B cell (primary cell): Measurements from ENCODE around the gene ZNF683. TPM values are rescaled to one million over a fixed set of nuclear protein-coding genes. Genes with fewer than 3 reads are reported as not detected.

Source experiments
- ATAC-seq: fragments of 200-7000 bp; cut with Tn5 transposase; one replicate; pipeline ENCODE4 v1.10.0; 2021; ENCODE audit warnings: low read depth, mild to moderate bottlenecking, moderate number of reproducible peaks, moderate library complexity
- CTCF ChIA-PET: fragments of 350-600 bp; sonication (Branson Sonifier 250); formaldehyde crosslinking; loops from one replicate; lab custom pipeline; 2021; ENCODE audit warnings: antibody characterized with exemption, inconsistent platforms; lab: Charles Lee
- POLR2A ChIA-PET: fragments of 350-600 bp; sonication (Branson Sonifier 250); formaldehyde crosslinking; loops from one replicate; lab custom pipeline; 2021; ENCODE audit warnings: antibody characterized with exemption; lab: Charles Lee
- DNase-seq: peaks from one replicate; pipeline ENCODE4 v3.0.0; 2013
- H2AFZ ChIP-seq: 2 replicates; pipeline ENCODE4 v1.6.1; 2012; ENCODE audit warnings: mild to moderate bottlenecking, low read depth, low read length; ENCODE audit not compliant: insufficient read depth, poor library complexity, severe bottlenecking
- H3K27ac ChIP-seq, 2 donors: 1 replicate in 1 of 2; 2 replicates in 1 of 2; pipeline ENCODE4 v1.5.1; 2012 to 2013; ENCODE audit warnings: low read length in 2 of 2, mild to moderate bottlenecking in 2 of 2, moderate library complexity in 1 of 2
- H3K27me3 ChIP-seq, 4 experiments: fragments of 200-600 bp in 1 of 4; sonication (generic) in 1 of 4; replicated peaks in 1 of 4; 1 replicate in 2 of 4; 2 replicates in 2 of 4; pipeline versions ENCODE4 v1.6.1 to v1.7.0; 2013 to 2016; ENCODE audit warnings: low read length in 3 of 4, mild to moderate bottlenecking in 2 of 4, mixed read lengths in 1 of 4, moderate library complexity in 1 of 4; ENCODE audit not compliant: insufficient read depth in 4 of 4, control insufficient read depth in 3 of 4; ENCODE audit errors: control extremely low read depth in 1 of 4
- H3K36me3 ChIP-seq, 2 experiments: replicated peaks in 1 of 2; 1 replicate in 1 of 2; 2 replicates in 1 of 2; pipeline versions ENCODE4 v1.6.1 to v1.7.1; 2013; ENCODE audit warnings: low read length in 1 of 2; ENCODE audit not compliant: insufficient read depth in 2 of 2, control insufficient read depth in 1 of 2; ENCODE audit errors: control extremely low read depth in 1 of 2, extremely low read depth in 1 of 2
- H3K4me1 ChIP-seq, 2 donors: fragments of 200-600 bp in 1 of 2; sonication (generic) in 1 of 2; 1 replicate in 1 of 2; 2 replicates in 1 of 2; pipeline versions ENCODE4 v1.5.1 to v1.6.1; 2013 to 2017; ENCODE audit warnings: low read length in 2 of 2; ENCODE audit not compliant: control insufficient read depth in 2 of 2, insufficient read depth in 2 of 2
- H3K4me2 ChIP-seq: replicated peaks from 2 replicates; pipeline ENCODE3; 2012; ENCODE audit warnings: mild to moderate bottlenecking, low read depth, low read length; ENCODE audit not compliant: poor library complexity, severe bottlenecking
- H3K4me3 ChIP-seq, 5 experiments: fragments of 200-600 bp in 1 of 5; sonication (generic) in 1 of 5; 1 replicate in 3 of 5; 2 replicates in 2 of 5; pipeline versions ENCODE4 v1.5.1 to v1.7.0; 2011 to 2016; ENCODE audit warnings: low read length in 4 of 5, mild to moderate bottlenecking in 4 of 5, low read depth in 2 of 5, control low read depth in 1 of 5, moderate library complexity in 1 of 5; ENCODE audit not compliant: insufficient read depth in 1 of 5; ENCODE audit errors: control extremely low read depth in 1 of 5, extremely low read depth in 1 of 5
- H3K79me2 ChIP-seq: fragments of 200-600 bp; sonication (generic); one replicate; pipeline ENCODE4 v1.6.0; 2016; ENCODE audit warnings: low read length; ENCODE audit not compliant: control insufficient read depth, insufficient read depth
- H3K9ac ChIP-seq: fragments of 200-600 bp; sonication (generic); 2 replicates; pipeline ENCODE4 v1.6.1; 2017; ENCODE audit warnings: mild to moderate bottlenecking, low read length, moderate library complexity
- H3K9me3 ChIP-seq, 3 donors: one replicate each; pipeline versions ENCODE4 v1.6.1 to v1.7.1; 2013; ENCODE audit warnings: low read length in 2 of 3; ENCODE audit not compliant: control insufficient read depth in 2 of 3, insufficient read depth in 1 of 3; ENCODE audit errors: control extremely low read depth in 1 of 3
- H4K20me1 ChIP-seq: 2 replicates; pipeline ENCODE4 v1.6.0; 2012; ENCODE audit warnings: mild to moderate bottlenecking, low read length; ENCODE audit not compliant: insufficient read depth, control insufficient read depth, poor library complexity, severe bottlenecking
- H3K27ac Mint-ChIP-seq: one replicate; pipeline ENCODE4 v1.8.0; 2021; ENCODE audit warnings: mixed read lengths
- H3K27me3 Mint-ChIP-seq: one replicate; pipeline ENCODE4 v1.8.0; 2021; ENCODE audit warnings: mixed read lengths
- H3K4me1 Mint-ChIP-seq: one replicate; pipeline ENCODE4 v1.8.0; 2021; ENCODE audit warnings: mixed read lengths
- H3K4me3 Mint-ChIP-seq: one replicate; pipeline ENCODE4 v1.8.0; 2021; ENCODE audit warnings: mixed read lengths
- H3K9me3 Mint-ChIP-seq: one replicate; pipeline ENCODE4 v1.8.0; 2022; ENCODE audit warnings: mixed read lengths; ENCODE audit not compliant: insufficient read depth
- EZH2 ChIP-seq: IDR thresholded peaks from 2 replicates; pipeline ENCODE4 v1.6.1; 2012; ENCODE audit warnings: borderline replicate concordance, low read depth, mild to moderate bottlenecking, moderate library complexity, low read length; ENCODE audit not compliant: insufficient read depth, poor library complexity, severe bottlenecking
- WGBS: methylation state at CpG from one replicate; pipeline ENCODE4 v1.1.5; 2013; ENCODE audit warnings: missing lambda C conversion rate; ENCODE audit not compliant: insufficient coverage; 5-methylcytosine and 5-hydroxymethylcytosine counted together
- intact Hi-C: fragments of 100-400 bp; cut with micrococcal nuclease; formaldehyde crosslinking; loops from one replicate; pipeline ENCODE4 v1.10.0; 2022
- polyA plus RNA-seq: library from polyadenylated mRNA; depleted of rRNA; stranded (reverse); fragments of >200 nt; gene quantifications from 2 replicates; pipeline ENCODE4 v1.2.3, GENCODE V29; 2012
- total RNA-seq, 2 donors: library from RNA; stranded (reverse); fragments of 120-200 nt in 1 of 2; gene quantifications; 1 replicate in 1 of 2; 2 replicates in 1 of 2; pipeline versions ENCODE4 v1.2.3 to v1.2.4, GENCODE V29; 2013 to 2022
- TF ChIP-seq, protein P1 (sequence below): fragments of 200-600 bp; IDR thresholded peaks from one replicate; pipeline ENCODE4 v1.8.0; 2022; ENCODE audit warnings: antibody characterized with exemption, mild to moderate bottlenecking

The ZNF683 gene
- total and polyA plus RNA-seq, 2 donors (not counting 1 experiment from before 2014, with no cell fraction given) = 0.45 to 0.67 TPM

DNA sequence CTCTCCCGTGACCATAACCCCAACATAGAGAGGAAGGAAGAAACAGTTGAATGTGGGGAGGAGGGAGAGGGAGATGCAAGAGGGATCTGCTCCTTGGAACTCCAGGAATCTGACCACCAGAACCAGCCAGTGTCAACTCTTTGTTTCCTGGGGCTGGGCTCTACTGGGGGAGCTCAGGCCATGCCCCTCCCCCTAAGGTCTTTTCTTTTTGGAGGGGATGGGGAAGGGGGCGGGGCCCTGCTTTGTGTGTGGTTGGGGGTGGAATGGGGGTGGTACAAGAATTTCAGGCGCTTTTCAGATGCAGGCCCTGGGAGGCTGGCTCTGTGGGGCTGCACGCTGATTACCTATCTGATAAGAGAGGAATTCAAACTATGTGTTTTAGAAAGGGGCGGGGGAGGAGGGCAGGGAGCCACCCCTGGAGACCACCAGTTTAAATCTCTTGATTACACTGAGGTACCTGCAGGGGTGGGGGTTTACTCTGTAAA is 46.4 kb upstream of the ZNF683 start:
- no peak overlapping the region for H3K4me3 ChIP-seq
- H3K36me3 ChIP-seq = no peaks in the 10 kb centered on the region
- peaks cover 0 to 7% (median 6%) of the 10 kb centered on the region in 4 experiments for H3K27me3 ChIP-seq
- intact Hi-C loops = no loop called here
- no peak overlapping the region for H3K4me3 Mint-ChIP-seq
- H3K9me3 Mint-ChIP-seq = no peaks in the 10 kb centered on the region
- TF ChIP-seq, protein P1, sequence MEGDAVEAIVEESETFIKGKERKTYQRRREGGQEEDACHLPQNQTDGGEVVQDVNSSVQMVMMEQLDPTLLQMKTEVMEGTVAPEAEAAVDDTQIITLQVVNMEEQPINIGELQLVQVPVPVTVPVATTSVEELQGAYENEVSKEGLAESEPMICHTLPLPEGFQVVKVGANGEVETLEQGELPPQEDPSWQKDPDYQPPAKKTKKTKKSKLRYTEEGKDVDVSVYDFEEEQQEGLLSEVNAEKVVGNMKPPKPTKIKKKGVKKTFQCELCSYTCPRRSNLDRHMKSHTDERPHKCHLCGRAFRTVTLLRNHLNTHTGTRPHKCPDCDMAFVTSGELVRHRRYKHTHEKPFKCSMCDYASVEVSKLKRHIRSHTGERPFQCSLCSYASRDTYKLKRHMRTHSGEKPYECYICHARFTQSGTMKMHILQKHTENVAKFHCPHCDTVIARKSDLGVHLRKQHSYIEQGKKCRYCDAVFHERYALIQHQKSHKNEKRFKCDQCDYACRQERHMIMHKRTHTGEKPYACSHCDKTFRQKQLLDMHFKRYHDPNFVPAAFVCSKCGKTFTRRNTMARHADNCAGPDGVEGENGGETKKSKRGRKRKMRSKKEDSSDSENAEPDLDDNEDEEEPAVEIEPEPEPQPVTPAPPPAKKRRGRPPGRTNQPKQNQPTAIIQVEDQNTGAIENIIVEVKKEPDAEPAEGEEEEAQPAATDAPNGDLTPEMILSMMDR = no peak
- no peak for TF ChIP-seq EZH2
- H4K20me1 ChIP-seq = no peaks in the 10 kb centered on the region
- no peak overlapping the region for H3K27ac ChIP-seq
- ChIA-PET CTCF (interaction anchor here (1.1 to 3.7 kb wide), 4 partner anchors 134 to 316 kb away, joined by 3 to 24 read pairs (median 3); no protein-coding TSS in a partner anchor), POLR2A (no interaction called here)
- H3K4me1 Mint-ChIP-seq = no peaks in the 10 kb centered on the region
- H2AFZ ChIP-seq = no peak overlapping the region
- no peak overlapping the region for H3K27ac Mint-ChIP-seq
- no peaks in the 10 kb centered on the region for H3K9me3 ChIP-seq
- ATAC-seq (no peak), DNase-seq (no peak)
- no peaks in the 10 kb centered on the region for H3K4me1 ChIP-seq
- WGBS = 74% methylated on average over 3 of the region's 5 CpGs
- H3K4me2 ChIP-seq = no peak overlapping the region
- peaks cover 32% of the 10 kb centered on the region for H3K27me3 Mint-ChIP-seq
- H3K9ac ChIP-seq = no peak overlapping the region
- H3K79me2 ChIP-seq = no peaks in the 10 kb centered on the region

DNA sequence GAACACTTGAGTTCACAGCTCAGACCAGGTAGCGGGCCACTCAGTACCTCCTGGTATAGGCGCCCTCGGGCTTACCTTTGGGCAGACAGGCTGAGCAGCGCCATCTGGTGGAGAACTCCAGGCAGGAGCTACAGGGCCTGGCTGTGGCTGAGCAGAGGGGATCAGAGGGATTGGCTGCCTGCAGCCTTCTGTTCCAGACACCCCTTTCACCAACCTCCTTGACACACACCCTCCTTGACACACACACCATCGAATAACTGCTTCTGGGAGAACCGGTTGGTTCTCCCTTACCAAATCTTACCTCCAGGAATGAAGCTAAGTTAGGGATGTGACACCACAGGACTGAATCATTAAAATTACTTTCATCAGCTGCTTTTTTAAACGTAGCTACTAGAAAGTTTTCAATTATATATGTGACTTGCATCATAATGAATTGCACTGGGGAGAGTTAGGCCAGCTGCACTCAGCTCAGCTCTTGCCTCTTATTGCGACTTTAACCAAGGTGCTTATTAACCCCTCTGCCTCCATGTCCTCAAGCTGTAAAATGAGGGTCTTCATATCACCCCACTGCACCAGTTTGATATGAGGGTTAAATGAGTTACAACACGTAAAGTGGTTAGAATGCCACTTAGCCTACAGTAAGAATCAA is 44.7 kb upstream of the ZNF683 start:
- TF ChIP-seq EZH2 = no peak
- TF ChIP-seq, protein P1 = peak; percentile 90
- ChIA-PET POLR2A (interaction anchor here (0.7 kb wide), 1 partner anchor 99 kb away, joined by 4 read pairs; the partner anchor contains the start of gene CD52), CTCF (interaction anchor here (0.5 to 3.7 kb wide), 54 partner anchors 8 to 394 kb away, joined by 3 to 35 read pairs (median 4); partner anchors contain the start of genes CEP85, DHDDS, HMGN2 and ZNF593)
- Mint-ChIP-seq H3K4me1 (no peaks in the 10 kb centered on the region), H3K27ac (no peak overlapping the region), H3K4me3 (no peak overlapping the region), H3K27me3 (peaks cover 40% of the 10 kb centered on the region), H3K9me3 (no peaks in the 10 kb centered on the region)
- H3K4me3 ChIP-seq = no peak overlapping the region
- H3K4me1 ChIP-seq = no peaks in the 10 kb centered on the region
- no peak overlapping the region for H3K9ac ChIP-seq
- peak; percentile 85 for DNase-seq
- H3K9me3 ChIP-seq = peaks cover 0 to under 1% (median 0%) of the 10 kb centered on the region in 3 donors
- no peak overlapping the region for H3K27ac ChIP-seq
- H3K27me3 ChIP-seq = peaks cover 0 to 22% (median 19%) of the 10 kb centered on the region in 4 experiments
- H4K20me1 ChIP-seq = no peaks in the 10 kb centered on the region
- ATAC-seq = peak; percentile 99
- H2AFZ ChIP-seq = no peak overlapping the region
- H3K79me2 ChIP-seq = no peaks in the 10 kb centered on the region
- no peaks in the 10 kb centered on the region for H3K36me3 ChIP-seq
- 12% methylated on average over 5 of the region's 9 CpGs for WGBS
- H3K4me2 ChIP-seq = no peak overlapping the region
- intact Hi-C loops = loop anchor here (1.0 kb wide), 2 partner anchors 142 to 312 kb away; no protein-coding TSS in a partner anchor
